ENCODE measurements around the gene ANKRD23.
"Not testable (repeated sequence)": the region's sequence is repeated elsewhere in the genome, so short reads cannot be mapped to it uniquely, and the experiment has no call there.

ANKRD23 gene

DNA sequence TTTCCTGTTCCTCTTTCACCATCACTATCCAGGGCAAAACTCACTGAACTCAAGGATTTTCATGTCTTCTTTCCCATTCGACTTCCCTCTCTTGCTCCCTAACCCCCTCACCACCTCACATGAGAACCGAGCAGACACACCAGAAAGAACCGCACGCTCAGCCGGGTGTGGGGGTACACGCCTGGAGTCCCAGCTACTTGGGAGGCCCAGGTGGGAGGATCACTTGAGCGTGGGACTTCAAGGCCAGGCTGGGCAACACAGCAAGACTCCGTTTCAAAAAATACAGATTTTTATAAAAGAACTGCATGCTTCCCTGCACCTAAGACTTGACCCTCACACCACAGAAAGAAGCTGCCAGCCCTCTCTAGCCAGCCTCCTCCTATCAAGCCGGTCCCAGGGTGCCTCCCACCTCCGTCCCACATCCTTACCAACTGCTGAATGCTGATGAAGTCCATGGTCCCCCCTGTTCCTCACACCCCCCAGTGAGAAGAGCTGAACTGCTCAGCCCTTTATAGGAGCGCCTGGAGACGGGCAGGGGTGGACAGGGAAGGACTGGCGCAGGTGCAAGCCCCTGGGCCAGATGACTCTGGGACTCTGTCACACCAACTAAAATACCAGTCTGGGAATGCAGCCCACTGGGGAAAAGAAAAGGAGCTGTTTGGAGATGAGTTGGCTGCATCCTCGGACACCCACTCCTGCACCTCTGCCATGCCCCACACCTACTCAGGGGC is at the start of gene ANKRD23:
TSS of gene ANKRD23 (minus strand) at position 484 of the 731 bp plus-strand sequence. CDS start at position 455, 29 bp downstream.
- DNase-seq = no peak

DNA sequence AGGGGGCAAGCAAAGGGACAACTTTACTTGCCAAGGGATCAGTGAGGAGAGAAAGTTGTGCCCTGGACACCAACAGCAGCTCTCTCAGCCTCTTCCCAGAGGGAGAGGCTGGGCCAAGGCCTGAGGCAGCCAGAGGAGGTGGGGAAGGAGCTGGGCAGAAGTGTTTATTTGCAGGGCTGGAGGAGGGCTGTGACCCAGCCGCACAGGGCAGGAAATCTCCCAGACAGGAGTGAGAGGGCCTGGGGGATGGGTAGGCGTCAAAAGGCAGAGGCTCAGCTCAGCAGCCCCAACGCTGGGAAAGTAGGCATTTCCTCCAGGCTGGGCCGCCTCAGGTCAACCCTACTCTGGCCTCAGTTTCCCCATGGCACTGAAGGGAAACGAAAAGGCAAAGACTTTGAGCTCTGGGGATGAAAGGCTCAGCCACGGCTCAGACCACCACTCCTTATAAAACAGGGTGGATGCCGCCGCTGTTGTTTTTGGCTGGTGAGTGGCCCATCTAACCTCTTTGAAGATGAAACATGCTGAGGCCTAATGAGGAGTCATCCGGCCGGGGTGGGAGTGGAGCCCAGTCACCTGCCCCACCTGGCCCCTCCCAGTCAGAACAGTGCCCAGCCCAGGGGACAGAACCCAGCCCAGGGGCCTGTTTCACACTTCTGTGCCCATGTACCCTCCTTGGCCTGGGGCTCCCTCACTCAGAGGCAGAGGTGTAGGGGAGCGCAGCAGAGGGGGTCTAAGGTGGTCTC is 47.9 kb upstream of the ANKRD23 start:
- DNase-seq = no peak

DNA sequence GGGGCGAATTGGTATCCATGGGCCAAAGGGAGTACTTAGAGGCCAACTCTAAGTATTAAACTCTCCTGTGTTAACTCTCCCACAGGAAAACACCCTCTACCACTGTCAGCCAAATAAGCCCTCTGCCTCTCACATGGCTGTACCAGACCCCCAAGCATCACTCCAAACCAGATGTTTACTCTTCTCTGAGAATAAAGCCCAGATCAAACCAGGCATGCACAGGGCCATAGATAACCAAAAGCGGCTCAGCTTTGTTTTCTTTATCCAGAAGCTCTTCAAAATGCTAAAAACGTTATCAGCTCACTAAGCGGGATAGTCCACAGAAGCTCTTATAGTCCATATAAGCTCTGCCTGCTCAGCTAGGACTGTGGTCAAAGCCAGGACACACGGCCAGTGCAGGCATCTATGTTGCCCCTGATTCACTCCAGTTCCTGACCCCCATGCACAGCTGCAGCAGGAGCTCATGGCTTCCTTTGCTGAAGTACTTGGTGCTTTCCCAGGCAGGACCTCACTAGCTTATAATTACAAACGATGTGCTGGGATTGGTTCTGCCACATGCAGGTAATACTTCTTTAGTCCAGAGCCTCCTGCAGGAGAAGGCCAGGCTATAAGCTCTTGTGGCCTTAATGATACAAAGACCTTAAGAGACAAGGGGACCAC is 47.0 kb upstream of the ANKRD23 start:
- DNase-seq = no peak

DNA sequence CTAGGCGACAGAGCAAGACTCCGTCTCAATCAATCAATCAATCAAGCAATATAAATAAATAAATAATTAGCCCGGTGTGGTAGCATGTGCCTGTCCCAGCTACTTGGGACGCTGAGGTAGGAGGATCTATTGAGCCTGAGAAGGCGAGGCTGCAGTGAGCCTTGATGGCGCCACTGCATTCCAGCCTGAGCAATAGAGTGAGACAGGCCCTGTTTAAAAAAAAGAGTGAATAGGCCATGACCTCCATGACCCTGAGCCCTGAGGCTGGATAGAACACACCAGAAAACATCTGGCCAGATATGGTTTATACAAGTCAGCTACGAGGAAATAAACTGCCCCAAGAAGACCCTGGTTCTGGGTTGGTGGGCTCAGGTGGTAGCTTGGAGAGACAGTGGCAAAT is 46.4 kb upstream of the ANKRD23 start:
- DNase-seq = no peak

DNA sequence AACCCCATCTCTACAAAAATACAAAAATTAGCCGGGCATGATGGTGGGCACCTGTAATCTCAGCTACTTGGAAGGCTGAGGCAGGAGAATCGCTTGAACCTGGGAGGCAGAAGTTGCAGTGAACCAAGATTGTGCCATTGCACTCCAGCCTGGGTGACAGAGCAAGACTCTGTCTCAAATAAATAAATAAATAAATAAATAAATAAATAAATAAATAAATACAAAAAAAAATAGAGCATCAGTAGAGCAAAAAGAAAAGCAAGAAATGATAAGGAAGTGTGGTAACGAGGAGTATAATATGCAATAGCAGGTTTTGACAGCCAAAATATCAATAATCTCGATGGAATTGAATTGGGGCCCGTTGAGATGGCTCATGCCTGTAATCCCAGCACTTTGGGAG is 45.7 kb upstream of the ANKRD23 start:
- DNase-seq = not testable (repeated sequence)

DNA sequence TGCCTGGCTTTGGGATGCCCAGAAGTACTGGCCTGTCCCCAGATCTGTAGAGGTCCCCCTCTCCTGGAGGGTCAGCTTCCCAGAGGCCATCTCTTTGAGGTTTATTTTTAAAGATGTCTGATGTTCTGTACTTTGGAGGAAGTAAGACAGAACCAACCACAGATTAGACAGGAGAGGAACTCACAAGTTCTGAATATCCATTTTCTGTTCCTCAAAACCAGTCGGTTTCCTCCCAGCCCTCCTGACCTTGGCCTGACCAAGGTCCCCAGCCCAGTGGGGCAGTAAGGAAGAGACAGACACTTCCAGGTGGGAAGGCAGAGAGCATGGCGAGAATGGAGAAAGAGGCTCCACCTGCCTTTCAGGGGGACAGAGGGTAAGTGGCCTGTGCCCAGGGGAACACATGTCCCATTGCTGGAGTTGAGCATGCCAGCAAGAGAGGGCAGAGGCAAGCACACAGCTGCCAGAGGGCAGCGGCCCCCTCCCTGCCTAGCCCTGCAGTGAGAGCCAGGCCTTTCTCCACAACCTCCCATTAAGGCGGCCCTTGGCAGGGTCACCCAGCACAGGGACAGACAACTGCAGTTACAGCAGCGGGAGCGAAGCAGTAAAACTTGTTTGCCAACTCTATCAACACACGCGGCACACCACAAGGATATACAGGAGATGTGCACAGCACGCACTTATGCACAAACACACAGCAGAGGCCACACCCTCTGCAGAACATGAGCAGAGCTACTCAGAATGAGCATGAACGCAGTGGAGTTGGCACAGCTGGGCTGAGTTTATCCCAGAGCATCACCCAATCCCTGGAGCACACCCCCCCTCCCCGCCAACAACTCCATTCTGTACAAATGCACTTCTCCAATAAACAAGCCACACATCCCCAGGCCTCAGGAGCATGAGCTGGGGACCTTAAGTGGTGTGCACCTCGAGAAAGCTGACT is 44.5 kb upstream of the ANKRD23 start:
- DNase-seq = no peak

DNA sequence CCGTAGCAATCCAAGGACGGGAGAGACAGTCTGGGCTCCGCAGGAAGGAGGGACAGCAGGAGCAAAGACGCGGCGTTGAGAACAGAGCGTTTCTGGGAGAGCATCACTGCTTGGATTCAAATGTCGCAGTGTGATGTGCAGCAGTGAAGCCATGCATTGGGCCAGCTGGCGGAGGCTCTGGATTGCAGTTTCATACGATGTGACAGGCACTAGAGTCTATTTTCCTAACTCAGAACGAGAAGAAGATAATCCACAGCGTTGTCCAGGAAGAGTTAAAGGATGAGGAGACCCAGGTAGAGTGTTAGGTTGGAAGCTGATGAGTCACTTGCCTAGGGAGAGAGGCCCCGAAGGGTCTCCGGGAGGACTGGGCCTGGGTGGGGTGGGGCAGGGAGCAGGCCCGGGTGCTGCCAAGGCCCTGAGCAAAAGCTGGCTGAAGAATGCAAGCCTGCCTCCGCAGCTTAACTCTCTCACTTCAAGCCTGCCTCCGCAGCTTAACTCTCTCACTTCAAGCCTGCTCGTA is 43.7 kb upstream of the ANKRD23 start:
- DNase-seq = no peak

DNA sequence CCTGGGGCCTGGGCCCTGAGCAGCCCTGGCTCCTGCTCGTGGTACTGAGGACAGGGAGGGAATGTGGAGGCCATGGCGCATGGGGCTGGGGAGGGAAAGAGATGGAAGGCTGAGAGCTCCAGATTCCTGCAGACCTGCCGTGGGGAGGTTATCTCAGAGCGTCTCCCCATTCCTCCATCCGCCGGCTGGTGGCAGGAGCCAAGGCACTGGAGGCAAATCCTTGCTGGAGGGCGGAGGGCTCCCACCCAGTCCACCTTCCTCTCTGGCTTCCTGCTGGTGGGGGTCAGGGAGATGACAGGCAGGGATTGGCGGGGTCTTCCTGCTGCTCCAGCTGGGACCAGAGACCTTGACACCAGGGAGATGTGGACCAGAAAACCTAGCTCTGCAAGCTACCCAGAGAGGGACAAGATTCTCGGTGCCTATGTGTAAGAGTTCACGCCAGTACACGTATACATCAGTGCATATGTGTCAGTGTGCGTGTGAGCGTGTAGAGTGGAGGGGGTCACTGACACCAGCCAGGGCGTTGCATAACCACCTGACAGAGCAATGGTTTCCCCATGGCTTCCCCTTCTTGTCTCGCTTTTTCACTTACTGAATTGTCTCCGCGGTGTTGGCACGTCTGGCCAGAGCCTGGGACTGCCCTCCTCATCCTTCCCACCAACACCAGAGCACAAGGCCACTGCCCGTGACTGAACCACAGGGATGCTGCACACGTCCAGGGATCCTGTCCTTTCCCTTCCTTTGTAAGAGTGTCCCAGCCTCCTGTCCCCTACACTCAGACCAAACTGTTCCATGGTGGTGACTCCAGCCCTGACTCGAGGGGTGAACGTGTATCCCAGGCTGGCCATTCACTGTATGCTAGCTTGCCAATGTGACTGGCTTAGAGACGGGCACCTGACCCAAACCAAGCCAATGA is 41.9 kb upstream of the ANKRD23 start:
- no peak for DNase-seq

DNA sequence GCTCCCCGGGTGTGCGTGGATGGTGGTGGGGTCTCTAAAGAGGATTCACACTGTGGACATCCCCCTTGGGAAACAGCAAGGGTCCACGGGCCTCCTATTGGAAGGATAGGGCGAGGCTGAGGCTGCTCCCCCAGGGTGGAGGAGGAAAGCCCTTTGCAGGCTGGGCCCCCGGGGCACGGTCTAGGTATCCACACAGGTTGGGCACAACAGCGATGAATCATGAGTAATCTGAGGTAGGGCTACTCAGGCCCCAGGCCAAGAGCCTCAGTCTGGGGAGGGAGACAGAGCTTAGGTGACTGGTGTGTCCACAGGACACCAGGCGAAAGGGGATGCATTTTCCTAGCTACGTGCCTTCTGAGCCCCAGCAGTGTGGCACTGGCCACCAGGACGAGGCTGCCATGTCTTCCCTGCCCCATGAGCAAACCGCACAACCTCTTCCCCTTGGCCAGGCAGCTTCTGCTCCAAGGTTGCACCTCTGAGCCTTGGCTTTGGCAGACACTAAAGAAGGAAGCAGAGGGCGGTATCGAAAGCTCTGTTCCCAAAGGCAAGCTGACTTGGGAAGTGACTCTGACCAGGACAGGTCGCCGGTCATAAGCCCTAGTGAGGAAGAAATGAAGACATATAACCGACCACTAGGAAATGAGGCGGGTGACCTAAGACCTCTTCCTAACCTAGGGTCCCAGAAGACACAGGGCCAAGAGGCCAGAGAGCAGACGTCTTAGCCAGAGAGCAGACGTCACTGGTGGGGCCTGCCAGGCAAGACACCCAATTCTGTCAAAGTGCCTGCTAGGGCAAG is 40.7 kb upstream of the ANKRD23 start:
- DNase-seq = no peak

DNA sequence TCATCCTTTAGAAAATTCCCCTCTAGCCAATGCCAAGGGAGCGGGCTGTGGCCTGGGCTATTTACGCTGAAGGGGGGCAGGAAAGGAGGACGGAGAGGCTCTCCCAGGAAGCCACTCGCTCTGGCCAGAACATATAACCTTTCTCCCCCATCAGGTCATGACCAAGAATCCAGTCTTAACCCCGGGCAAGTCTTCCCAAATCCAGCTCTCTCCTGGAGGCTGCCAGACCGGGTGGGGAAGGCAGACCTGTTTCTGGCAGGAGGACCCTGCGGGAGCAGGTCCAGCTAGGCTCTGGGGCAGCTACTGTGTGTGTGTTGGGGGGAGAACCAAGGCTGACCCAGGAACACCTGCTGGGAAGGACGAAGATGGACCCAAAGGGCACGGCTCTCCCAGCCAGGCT is 39.5 kb upstream of the ANKRD23 start:
- DNase-seq = no peak

DNA sequence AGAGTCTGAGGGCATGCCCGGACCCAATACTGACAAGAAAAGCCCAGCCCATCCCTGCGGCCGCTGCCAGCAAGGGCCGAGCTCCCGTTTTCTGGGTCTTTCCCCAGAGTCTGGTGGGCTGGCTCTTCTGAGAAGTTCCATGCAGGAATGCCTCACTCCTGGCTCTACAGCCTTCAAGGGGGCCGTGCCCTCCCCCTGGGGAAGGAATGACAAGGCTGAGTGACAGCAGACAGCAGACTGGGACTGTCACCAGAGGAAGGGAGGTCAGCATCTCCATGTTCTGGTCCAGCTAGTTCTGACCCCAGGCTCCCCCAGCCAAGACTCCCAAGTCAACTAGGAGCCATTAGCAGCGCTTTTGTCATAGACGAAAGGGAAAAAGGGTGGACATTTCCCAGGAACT is 39.1 kb upstream of the ANKRD23 start:
- no peak for DNase-seq

DNA sequence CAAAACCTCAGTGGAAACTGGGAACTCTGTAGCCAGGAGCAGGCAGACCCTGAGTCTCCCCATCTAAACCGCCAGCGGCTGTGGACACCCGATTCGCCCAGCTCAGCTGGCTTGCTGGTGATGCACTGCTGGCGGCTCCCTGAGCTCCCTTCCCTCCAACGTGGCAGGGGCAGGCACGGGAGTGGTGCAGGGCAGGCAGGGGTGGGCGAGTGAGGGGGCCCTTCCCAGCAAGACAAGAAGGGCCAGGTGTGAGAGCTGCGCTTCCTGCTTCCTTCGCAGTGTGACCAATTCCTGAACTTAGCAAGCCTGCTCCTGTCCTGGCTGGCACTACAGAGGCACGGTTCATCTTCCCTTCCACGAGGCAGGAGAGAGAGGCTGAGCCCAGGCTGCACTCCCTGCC is 38.4 kb upstream of the ANKRD23 start:
- DNase-seq = no peak

DNA sequence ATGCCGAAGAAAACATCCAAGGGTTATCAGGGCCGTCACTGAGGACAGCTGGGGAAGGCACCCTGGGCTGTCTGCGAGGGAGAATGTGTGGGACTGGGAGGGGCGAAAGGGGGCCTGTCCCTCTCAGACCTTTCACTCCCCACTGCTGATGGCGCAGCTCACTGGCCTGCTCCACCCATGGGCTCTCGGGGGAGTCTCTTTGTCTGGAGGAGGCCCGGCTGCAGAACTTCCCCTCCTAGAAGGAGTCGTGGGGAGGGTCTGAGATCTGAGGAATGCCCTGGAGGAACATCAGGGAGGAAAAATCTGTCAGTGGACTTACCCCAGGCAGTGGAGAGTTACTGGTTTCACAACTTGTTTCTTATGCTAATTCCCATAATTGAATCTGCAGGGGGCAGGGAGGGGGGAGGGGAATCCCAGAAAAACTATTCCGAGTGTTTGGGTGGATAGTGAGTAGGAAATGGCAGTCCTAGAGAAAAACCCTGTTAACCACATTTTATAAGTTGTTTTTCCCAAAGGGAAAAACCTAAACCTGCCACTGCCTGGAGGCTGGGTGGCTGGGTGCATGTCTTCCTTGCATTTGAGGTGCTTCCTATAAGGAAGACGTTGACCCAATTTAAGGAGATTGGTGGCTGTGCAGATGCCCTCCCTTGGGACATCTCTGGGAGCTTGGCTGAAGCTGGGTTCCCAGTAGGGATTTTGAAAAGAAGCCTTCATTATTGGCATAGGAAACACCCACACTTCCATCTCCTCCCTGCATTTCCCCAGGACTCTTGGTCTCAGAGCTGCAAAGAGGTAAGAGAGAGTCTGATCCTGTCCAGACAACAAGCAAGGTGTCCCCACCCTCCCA is 37.8 kb upstream of the ANKRD23 start:
- no peak for DNase-seq

DNA sequence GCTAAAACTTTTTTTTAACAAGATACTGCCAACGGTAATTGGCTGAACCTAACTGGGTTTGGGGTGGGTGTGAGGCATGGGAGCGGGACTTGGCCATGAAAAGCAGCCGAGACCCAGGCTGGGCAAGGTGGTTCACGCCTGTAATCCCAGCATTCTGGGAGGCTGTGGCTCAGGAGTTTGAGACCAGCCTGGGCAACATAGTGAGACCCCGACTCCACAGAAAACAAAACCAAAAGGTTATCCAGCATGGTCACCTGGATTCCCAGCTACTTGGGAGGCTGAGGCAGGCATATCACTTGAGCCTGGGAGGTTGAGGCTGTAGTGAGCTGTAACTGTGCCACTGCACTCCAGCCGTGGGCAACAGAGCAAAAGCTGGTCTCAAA is 37.1 kb upstream of the ANKRD23 start:
- no peak for DNase-seq

DNA sequence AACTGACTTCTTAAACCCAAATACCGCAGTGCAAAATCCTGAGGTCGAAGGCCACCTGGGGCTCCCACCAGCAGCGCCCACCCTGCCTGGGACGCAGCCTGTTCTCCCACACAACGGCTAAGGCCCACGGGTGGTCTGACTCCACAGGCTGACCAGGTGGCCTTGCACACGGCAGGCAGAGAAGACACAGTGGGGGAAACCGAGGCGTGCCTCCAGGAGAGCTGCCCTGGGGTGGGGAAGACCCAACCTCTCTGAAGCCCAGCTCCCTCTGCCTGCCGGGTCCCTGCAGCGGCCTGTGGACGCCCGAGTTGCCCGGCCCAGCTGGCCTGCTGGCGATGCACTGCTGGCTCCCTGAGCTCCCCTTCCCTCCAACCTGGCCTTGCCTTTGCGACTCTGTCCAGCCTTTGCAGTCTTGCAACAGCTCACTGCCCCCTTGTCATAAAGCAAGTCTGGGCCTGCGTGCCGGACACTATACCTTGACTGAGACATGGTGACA is 35.8 kb upstream of the ANKRD23 start:
- DNase-seq = no peak

DNA sequence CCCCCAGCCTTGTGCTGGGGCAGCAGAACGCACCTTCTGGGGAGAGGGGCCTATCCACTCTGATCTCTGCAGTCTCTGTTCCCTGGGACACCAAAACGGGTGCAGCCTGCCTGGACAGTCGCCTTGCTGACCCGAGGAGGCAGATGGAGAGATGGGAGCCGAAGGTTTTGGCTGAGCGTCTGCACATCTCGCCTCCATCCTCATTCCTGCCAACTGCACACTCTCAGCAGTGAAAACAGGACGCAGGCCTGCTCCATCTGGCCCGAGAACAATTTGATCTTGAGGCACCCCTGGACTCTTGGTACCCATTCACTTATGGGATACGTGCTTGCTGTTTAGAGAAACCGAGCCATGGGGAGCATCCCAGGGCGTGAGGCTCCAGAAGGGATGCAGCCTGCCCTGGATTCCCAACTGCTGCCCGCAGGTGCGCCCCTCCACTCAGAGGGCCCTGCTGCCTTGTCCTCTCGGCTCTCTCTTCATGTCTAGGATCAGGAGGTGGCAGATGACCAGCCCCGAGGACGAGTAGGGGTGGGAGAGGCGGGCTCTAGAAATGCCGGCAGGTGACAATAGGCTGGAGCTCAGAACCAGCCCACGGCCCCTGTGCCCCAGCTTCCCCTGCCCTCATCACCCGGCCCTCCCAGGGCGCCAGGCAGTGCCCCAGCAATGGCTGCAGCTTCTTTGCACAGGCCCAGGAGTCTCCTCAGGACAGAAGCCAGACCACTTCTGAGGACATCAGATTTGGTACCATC is 35.1 kb upstream of the ANKRD23 start:
- no peak for DNase-seq

DNA sequence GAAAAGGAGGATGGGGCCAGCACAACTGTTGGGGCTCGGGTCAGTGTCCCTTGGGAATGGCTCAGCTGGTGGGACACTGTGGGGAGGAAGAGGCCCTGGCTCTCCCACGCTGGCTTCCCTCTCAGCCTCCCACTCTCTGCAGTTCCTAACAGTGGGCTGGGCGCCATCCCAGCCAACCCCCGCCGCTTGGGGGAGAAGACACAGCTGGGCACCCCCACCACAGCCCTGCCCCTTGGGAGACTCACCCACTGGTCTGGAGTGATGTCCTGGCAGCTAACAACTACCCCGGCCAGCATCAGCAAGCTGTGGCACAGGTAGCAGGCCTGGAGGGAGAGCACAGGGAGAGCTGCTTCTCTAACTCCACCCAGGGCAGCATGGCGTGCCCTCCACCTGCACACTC is 34.4 kb upstream of the ANKRD23 start:
- no peak for DNase-seq

DNA sequence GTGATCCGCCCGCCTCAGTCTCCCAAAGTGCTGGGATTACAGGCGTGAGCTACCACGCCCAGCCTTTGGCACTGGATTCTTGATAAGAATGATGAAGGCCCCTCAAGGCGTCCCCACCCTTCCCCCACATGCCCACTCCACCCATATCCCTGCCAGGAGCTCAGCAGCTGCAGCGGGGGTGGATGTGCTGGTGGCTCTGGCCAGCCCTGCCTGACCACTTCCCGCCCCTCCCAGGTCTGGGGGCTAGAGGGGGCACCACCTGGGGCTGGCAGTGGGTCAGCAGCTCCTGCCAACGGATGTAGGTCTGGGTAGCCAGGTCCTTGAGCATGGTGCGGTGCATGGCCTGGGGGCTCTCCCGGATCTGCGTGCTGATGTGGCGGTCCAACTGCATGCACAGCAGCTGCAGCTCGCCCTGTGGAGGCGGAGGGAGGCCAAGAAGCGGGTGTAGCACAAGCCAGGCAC is 33.8 kb upstream of the ANKRD23 start:
- no peak for DNase-seq

DNA sequence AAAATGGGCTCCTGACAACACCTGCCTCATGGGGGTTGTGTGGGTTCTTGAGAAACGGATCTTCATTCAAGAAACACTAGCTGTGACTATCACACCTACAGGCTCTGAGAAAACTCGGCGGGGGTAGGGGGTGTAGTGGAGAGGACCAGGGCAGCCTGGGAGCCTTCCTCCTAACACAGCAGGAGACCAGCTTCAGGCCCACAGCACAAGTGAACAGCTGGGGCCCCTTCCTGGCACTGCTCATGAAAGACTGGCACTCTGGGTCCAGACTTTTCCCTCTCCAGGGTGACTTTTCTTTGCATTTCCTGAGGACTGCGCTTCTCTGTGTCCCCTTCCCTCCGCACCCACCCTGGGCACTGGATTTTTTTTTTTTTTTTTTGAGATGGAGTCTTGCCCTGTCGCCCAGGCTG is 33.2 kb upstream of the ANKRD23 start:
- no peak for DNase-seq
